Transverse colon (tissue), 4 donors: ENCODE data around the gene TMEM170B. TPM values are rescaled to one million over a fixed set of nuclear protein-coding genes. Genes with fewer than 3 reads are reported as not detected.

Source experiments
- DNase-seq: peaks from one replicate; pipeline ENCODE4 v3.0.0-alpha.2; 2019
- H3K27ac ChIP-seq, 4 donors: fragments of 200-600 bp; sonication (generic); 2 replicates each; pipeline ENCODE4 v1.5.1; 2016 to 2018; ENCODE audit warnings: inconsistent platforms in 4 of 4
- H3K27me3 ChIP-seq: fragments of 200-600 bp; sonication (generic); 2 replicates; pipeline ENCODE4 v1.5.1; 2017; ENCODE audit warnings: inconsistent platforms
- H3K36me3 ChIP-seq, 4 donors: fragments of 200-600 bp; sonication (generic); 2 replicates each; pipeline ENCODE4 v1.5.1; 2017 to 2019; ENCODE audit warnings: inconsistent platforms in 4 of 4
- H3K4me1 ChIP-seq, 4 donors: fragments of 200-600 bp; sonication (generic); 2 replicates each; pipeline ENCODE4 v1.5.1; 2017 to 2020; ENCODE audit warnings: inconsistent platforms in 4 of 4
- H3K4me3 ChIP-seq, 4 donors: fragments of 200-600 bp; sonication (generic); 1 replicate in 1 of 4; 2 replicates in 3 of 4; pipeline versions ENCODE4 v1.5.1 to v1.6.1; 2017 to 2019; ENCODE audit warnings: inconsistent platforms in 4 of 4
- H3K9me3 ChIP-seq, 2 donors: fragments of 200-600 bp; sonication (generic); 2 replicates each; pipeline ENCODE4 v1.5.1; 2017 to 2019; ENCODE audit warnings: inconsistent platforms in 2 of 2
- EP300 ChIP-seq: sonication (generic); formaldehyde crosslinking; IDR thresholded peaks from one replicate; pipeline ENCODE4 v1.6.1; 2017; ENCODE audit warnings: antibody characterized with exemption, low read depth
- POLR2A ChIP-seq: fragments of 450-650 bp; IDR thresholded peaks from one replicate; pipeline ENCODE4 v1.6.1; 2016; ENCODE audit warnings: antibody characterized with exemption, mild to moderate bottlenecking, moderate library complexity
- POLR2AphosphoS5 ChIP-seq, 3 donors: sonication (generic); formaldehyde crosslinking; IDR thresholded peaks; one replicate each; pipeline ENCODE4 v1.6.1; 2016; ENCODE audit warnings: antibody characterized with exemption in 3 of 3
- WGBS, 2 donors: methylation state at CpG; one replicate each; pipeline ENCODE4 v1.1.5; 2018; ENCODE audit warnings: low coverage in 1 of 2; 5-methylcytosine and 5-hydroxymethylcytosine counted together
- in situ Hi-C, 4 donors: fragments of 200-750 bp; cut with MboI; loops; one replicate each; pipeline versions ENCODE4 v1.15.0 to v1.15.1; 2017; ENCODE audit warnings: low sequenced_read_pairs in 3 of 4, low pct_ligation_motif_present in 1 of 4, low pct_unique_long_range_greater_than_20kb in 1 of 4
- intact Hi-C: fragments of 100-400 bp; cut with DNase I; formaldehyde crosslinking; loops from one replicate; pipeline ENCODE4 v1.15.1; 2023; ENCODE audit warnings: low total_unique reads
- total RNA-seq, 4 donors: library from RNA; depleted of rRNA; stranded (reverse); fragments of >200 nt; gene quantifications; one replicate each; pipeline ENCODE4 v1.1.0, GENCODE V29; 2016
- TF ChIP-seq, protein P1 (sequence below), 5 experiments: fragments of 200-600 bp in 3 of 5; fragments of 450-650 bp in 2 of 5; sonication (generic) in 3 of 5; IDR thresholded peaks; 1 replicate in 2 of 5; 2 replicates in 3 of 5; pipeline ENCODE4 v1.5.1; 2016 to 2017; ENCODE audit warnings: antibody characterized with exemption in 5 of 5, inconsistent platforms in 3 of 5, mild to moderate bottlenecking in 2 of 5, moderate library complexity in 1 of 5

The TMEM170B gene
- total RNA-seq, 4 donors from 2014 or later, result 1.6 to 8.0 (median 3.0) TPM

DNA sequence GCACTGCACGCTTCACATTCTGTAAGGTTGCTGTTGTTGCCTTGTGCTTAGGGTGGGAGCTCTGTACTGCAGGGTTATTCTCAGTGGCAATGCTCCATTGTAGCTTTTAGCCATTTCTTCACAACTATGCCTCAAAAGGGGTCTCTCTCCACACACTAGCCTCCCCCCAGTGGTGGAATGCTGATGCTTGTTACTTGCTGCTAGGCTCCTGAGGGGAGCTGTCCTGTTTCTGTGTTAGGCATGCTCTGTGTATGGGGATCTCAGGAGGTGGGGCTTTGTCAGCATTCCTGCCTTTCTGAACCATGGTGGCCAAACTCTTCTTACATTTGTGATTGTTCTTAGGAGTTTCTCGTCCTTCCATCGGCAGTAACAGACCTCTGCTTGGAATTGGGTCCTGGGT lies 18.8 kb downstream of the TMEM170B start:
- 83 to 90% methylated on average over 1 to 3 of the region's 3 CpGs for WGBS, 2 donors
- H3K4me1 ChIP-seq, result no peaks in the 10 kb centered on the region
- no peak for DNase-seq
- no peaks in the 10 kb centered on the region for H3K9me3 ChIP-seq
- H3K27me3 ChIP-seq, result no peaks in the 10 kb centered on the region
- H3K4me3 ChIP-seq, result no peak overlapping the region
- H3K36me3 ChIP-seq, result no peaks in the 10 kb centered on the region
- TF ChIP-seq EP300, result no peak
- TF ChIP-seq, protein P1, sequence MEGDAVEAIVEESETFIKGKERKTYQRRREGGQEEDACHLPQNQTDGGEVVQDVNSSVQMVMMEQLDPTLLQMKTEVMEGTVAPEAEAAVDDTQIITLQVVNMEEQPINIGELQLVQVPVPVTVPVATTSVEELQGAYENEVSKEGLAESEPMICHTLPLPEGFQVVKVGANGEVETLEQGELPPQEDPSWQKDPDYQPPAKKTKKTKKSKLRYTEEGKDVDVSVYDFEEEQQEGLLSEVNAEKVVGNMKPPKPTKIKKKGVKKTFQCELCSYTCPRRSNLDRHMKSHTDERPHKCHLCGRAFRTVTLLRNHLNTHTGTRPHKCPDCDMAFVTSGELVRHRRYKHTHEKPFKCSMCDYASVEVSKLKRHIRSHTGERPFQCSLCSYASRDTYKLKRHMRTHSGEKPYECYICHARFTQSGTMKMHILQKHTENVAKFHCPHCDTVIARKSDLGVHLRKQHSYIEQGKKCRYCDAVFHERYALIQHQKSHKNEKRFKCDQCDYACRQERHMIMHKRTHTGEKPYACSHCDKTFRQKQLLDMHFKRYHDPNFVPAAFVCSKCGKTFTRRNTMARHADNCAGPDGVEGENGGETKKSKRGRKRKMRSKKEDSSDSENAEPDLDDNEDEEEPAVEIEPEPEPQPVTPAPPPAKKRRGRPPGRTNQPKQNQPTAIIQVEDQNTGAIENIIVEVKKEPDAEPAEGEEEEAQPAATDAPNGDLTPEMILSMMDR (IDR thresholded peaks at IDR 0.05), result no peak
- TF ChIP-seq POLR2A, result no peak
- TF ChIP-seq POLR2AphosphoS5 (IDR thresholded peaks at IDR 0.05), result no peak
- intact Hi-C loops (no loop called here), in situ Hi-C loops (no loop called here)
- H3K27ac ChIP-seq, result no peak overlapping the region

DNA sequence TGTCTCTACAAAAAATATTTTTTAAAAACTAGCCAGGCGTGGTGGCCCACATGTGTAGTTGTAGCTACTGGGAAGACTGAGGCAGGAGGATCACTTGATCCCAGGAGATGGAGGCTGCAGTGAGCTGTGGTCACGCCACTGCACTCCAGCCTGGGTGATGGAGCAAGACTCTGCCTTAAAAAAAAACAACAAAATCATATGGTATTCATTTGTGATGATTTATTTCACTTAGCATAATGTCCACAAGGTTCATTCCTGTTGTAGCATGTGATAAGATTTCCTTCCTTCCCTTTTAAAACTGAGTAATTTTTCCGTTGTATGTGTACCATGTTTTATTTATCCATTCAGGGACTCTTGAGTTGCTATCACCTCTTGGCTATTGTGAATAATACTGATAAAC lies 26.2 kb downstream of the TMEM170B start:
- H3K36me3 ChIP-seq, result no peaks in the 10 kb centered on the region
- H3K27me3 ChIP-seq, result no peaks in the 10 kb centered on the region
- no peaks in the 10 kb centered on the region for H3K9me3 ChIP-seq
- intact Hi-C loops (no loop called here), in situ Hi-C loops (no loop called here)
- no peak for DNase-seq
- no peaks in the 10 kb centered on the region for H3K4me1 ChIP-seq
- H3K4me3 ChIP-seq, result no peak overlapping the region
- TF ChIP-seq EP300 (no peak), POLR2AphosphoS5 (IDR thresholded peaks at IDR 0.05) (no peak), POLR2A (no peak)
- TF ChIP-seq, protein P1 (IDR thresholded peaks at IDR 0.05), result no peak
- no peak overlapping the region for H3K27ac ChIP-seq
- WGBS, 2 donors, result 85 to 87% methylated on average over 2 to 3 of the region's 3 CpGs

DNA sequence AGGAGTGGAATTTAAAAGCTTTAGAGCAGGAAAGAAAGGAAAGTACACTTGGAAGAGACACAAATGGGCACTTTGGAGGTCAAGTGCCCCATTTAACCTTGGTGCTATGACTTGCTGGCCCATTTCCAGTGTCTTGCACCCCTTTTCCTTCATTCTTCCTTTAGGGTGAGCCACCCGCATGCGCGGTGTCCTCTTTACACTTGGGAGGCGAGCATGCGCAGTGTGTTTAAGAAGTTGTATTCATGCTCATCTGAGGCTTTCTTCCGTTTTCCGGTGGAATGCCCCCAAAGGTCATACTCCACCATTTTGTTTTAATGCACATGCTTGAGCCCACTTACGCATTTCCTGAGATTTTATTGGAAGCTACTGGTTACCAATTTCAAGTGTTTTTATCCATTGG lies 29.1 kb downstream of the TMEM170B start:
- H3K9me3 ChIP-seq, result no peaks in the 10 kb centered on the region
- 93 to 98% methylated on average over 8 of the region's 8 CpGs for WGBS, 2 donors
- no peaks in the 10 kb centered on the region for H3K27me3 ChIP-seq
- no peak for DNase-seq
- H3K4me1 ChIP-seq, result no peaks in the 10 kb centered on the region
- no peak overlapping the region for H3K4me3 ChIP-seq
- H3K36me3 ChIP-seq, result no peaks in the 10 kb centered on the region
- in situ Hi-C loops (no loop called here), intact Hi-C loops (no loop called here)
- TF ChIP-seq, protein P1 (IDR thresholded peaks at IDR 0.05), result no peak
- TF ChIP-seq EP300 (no peak), POLR2AphosphoS5 (IDR thresholded peaks at IDR 0.05) (no peak), POLR2A (no peak)
- H3K27ac ChIP-seq, result no peak overlapping the region

DNA sequence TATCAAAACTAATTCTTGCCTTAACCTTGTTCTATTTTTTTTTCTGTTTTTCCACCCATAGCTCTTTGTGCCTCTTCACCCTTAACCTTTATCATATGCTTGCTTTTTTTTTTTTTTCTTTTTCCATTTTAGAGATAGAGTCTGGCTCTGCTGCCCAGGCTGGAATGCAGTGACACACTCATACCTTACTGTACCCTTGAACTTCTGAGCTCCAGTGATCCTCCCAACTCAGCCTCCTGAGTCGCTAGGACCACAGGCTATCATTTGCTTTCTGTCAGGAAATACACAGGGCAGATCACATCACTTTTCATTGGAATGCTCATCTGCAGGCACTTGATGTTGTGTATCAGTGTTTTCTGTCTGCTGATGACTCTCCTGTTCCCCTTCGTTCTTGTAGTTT lies 33.5 kb downstream of the TMEM170B start:
- Histone ChIP-seq H3K27me3 (no peaks in the 10 kb centered on the region), H3K4me1 (no peaks in the 10 kb centered on the region), H3K4me3 (no peak overlapping the region), H3K27ac (no peak overlapping the region), H3K36me3 (no peaks in the 10 kb centered on the region), H3K9me3 (no peaks in the 10 kb centered on the region)
- no peak for DNase-seq
- in situ Hi-C loops, result loop anchor here in 2 of 4 donors (10.0 kb wide), 3 partner anchors 76 to 616 kb away; no protein-coding TSS in a partner anchor
- intact Hi-C loops, result no loop called here
- TF ChIP-seq, protein P1 (IDR thresholded peaks at IDR 0.05), result no peak
- TF ChIP-seq POLR2A (no peak), POLR2AphosphoS5 (IDR thresholded peaks at IDR 0.05) (no peak), EP300 (no peak)
- 94 to 96% methylated on average over 2 of the region's 2 CpGs for WGBS, 2 donors
